Type B pancreatic cell (in vitro differentiated cells): Measurements from ENCODE around the gene CLEC3B. TPM values are rescaled to one million over a fixed set of nuclear protein-coding genes. Genes with fewer than 3 reads are reported as not detected.
A peak's percentile ranks its signal among the peaks of the same experiment; 100 is the strongest.

Source experiments
- DNase-seq: peaks from one replicate; pipeline ENCODE4 v3.0.0; 2021; ENCODE audit warnings: mixed read lengths; ENCODE audit not compliant: unreplicated experiment; ENCODE audit errors: extremely low spot score
- H3K27ac Mint-ChIP-seq: 2 replicates; pipeline ENCODE4 v1.8.0; 2021; ENCODE audit warnings: mild to moderate bottlenecking, mixed read lengths
- H3K27me3 Mint-ChIP-seq: 2 replicates; pipeline ENCODE4 v1.8.0; 2021; ENCODE audit warnings: mixed read lengths
- H3K36me3 Mint-ChIP-seq: 2 replicates; pipeline ENCODE4 v1.8.0; 2021; ENCODE audit warnings: mixed read lengths
- H3K4me1 Mint-ChIP-seq: one replicate; pipeline ENCODE4 v1.8.0; 2021; ENCODE audit warnings: mixed read lengths; ENCODE audit not compliant: unreplicated experiment
- H3K4me3 Mint-ChIP-seq: 2 replicates; pipeline ENCODE4 v1.8.0; 2021; ENCODE audit warnings: mild to moderate bottlenecking, mixed read lengths
- H3K9me3 Mint-ChIP-seq: 2 replicates; pipeline ENCODE4 v1.8.0; 2021; ENCODE audit warnings: mixed read lengths
- total RNA-seq: library from RNA; stranded (reverse); gene quantifications from 2 replicates; pipeline ENCODE4 v1.2.1, GENCODE V29; 2021; ENCODE audit warnings: low replicate concordance
- TF ChIP-seq, protein P1 (sequence below): fragments of 200-600 bp; sonication (generic); conservative IDR thresholded peaks from 2 replicates; pipeline ENCODE4 v1.5.0; 2021; ENCODE audit warnings: antibody characterized with exemption, mild to moderate bottlenecking

The CLEC3B gene
- total RNA-seq, 1 donor from 2014 or later = 1.2 TPM

GRCh38 chr3:45034612-45035252 lies 8.6 kb downstream of the CLEC3B start:
- Mint-ChIP-seq H3K4me1 (peaks cover 22% of the 10 kb centered on the region), H3K4me3 (peak overlapping the region; percentile 36)

GRCh38 chr3:45035441-45036301 lies 9.6 kb downstream of the CLEC3B start:
- Mint-ChIP-seq H3K27ac (no peak overlapping the region), H3K27me3 (peaks cover 59% of the 10 kb centered on the region), H3K4me3 (peak overlapping the region; percentile 73), H3K9me3 (no peaks in the 10 kb centered on the region), H3K36me3 (no peaks in the 10 kb centered on the region), H3K4me1 (peaks cover 22% of the 10 kb centered on the region)
- no peak for DNase-seq
- TF ChIP-seq, protein P1, sequence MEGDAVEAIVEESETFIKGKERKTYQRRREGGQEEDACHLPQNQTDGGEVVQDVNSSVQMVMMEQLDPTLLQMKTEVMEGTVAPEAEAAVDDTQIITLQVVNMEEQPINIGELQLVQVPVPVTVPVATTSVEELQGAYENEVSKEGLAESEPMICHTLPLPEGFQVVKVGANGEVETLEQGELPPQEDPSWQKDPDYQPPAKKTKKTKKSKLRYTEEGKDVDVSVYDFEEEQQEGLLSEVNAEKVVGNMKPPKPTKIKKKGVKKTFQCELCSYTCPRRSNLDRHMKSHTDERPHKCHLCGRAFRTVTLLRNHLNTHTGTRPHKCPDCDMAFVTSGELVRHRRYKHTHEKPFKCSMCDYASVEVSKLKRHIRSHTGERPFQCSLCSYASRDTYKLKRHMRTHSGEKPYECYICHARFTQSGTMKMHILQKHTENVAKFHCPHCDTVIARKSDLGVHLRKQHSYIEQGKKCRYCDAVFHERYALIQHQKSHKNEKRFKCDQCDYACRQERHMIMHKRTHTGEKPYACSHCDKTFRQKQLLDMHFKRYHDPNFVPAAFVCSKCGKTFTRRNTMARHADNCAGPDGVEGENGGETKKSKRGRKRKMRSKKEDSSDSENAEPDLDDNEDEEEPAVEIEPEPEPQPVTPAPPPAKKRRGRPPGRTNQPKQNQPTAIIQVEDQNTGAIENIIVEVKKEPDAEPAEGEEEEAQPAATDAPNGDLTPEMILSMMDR = no peak

More at GRCh38 chr3:45034612-45035252, 8.6 kb downstream of the CLEC3B start:
- Mint-ChIP-seq H3K36me3 (no peaks in the 10 kb centered on the region), H3K27me3 (peaks cover 57% of the 10 kb centered on the region), H3K9me3 (no peaks in the 10 kb centered on the region), H3K27ac (no peak overlapping the region)
- TF ChIP-seq, protein P1 = no peak
- no peak for DNase-seq

DNA sequence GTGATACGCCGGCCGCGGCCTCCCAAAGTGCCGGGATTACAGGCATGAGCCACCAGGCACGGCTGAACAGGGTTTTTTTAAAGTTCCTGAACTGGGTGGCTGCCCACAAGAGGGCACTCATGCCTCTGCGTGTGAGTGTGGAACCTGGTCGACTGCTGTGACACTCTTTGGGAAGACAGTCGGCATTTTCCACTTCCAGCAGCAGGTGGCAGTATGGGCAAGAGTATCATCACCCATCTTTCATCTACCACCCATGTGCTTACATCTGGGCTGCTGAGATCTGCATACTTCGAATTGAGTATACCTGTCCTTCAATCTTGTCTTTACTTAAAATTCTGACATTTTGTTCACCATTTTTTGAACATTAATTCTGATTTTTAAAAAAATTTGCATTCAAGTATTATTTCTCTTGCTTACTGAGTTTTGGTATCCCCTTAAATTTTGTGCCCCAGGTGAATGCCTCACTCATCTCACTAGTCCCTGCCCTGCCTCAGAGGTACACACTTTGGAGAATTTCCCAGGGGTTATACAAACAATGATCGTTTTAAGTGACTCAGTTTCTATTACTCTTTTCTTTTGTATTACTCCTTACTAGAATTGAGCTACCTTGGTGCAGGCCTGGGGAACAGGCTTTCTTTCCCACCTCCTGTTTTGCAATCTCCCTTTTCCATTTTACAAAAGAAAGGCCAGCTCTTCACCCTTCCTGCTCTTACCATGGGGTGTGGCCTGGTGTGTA lies 11.8 kb downstream of the CLEC3B start:
- Mint-ChIP-seq H3K36me3 (no peaks in the 10 kb centered on the region), H3K27ac (peak overlapping the region; percentile 43), H3K4me3 (peak overlapping the region; percentile 65), H3K27me3 (peaks cover 49% of the 10 kb centered on the region), H3K4me1 (peaks cover 22% of the 10 kb centered on the region), H3K9me3 (no peaks in the 10 kb centered on the region)
- peak; percentile 89 for DNase-seq
- TF ChIP-seq, protein P1 = peak; percentile 96

- Mint-ChIP-seq H3K36me3 (no peaks in the 10 kb centered on the region), H3K4me3 (no peak overlapping the region), H3K9me3 (no peaks in the 10 kb centered on the region), H3K4me1 (peaks cover 5% of the 10 kb centered on the region), H3K27me3 (peaks cover 14% of the 10 kb centered on the region), H3K27ac (no peak overlapping the region)
- TF ChIP-seq, protein P1 = no peak
- no peak for DNase-seq
Observed at GRCh38 chr3:45041666-45042065, 15.6 kb downstream of the CLEC3B start.

DNA sequence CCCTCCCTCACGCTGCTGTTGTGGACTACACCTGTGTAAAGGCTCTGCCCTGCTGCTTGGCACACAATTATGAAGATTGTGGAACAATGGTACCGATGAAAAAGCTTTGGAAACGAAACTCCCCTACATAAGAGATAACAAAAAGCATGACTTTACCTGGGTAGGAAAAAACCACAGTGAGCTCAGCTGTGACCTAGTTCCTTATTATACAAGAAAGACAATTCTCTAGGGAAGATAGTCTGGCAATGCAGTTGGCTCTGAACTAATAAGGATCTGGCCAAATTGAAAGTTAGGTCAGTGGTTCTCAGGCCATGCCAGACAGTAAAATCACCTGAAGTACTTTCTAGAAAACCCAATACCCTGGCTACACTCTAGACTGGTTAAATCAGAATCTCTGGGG lies 16.1 kb downstream of the CLEC3B start:
- TF ChIP-seq, protein P1 = no peak
- Mint-ChIP-seq H3K27me3 (peaks cover 9% of the 10 kb centered on the region), H3K4me1 (no peaks in the 10 kb centered on the region), H3K9me3 (no peaks in the 10 kb centered on the region), H3K4me3 (no peak overlapping the region), H3K27ac (no peak overlapping the region), H3K36me3 (no peaks in the 10 kb centered on the region)
- no peak for DNase-seq
